Subcutaneous abdominal adipose tissue (tissue), 5 donors: ENCODE results near the gene UGT1A10.
"Not testable (repeated sequence)": the region's sequence is repeated elsewhere in the genome, so short reads cannot be mapped to it uniquely, and the experiment has no call there.

Experiments used
- H3K27ac ChIP-seq: one replicate; pipeline ENCODE4 v1.7.0; 2013; ENCODE audit warnings: low read depth, mild to moderate bottlenecking, inconsistent platforms, low read length, moderate library complexity
- H3K27me3 ChIP-seq, 5 donors: one replicate each; pipeline ENCODE4 v1.7.0; 2013; ENCODE audit warnings: low read length in 5 of 5, inconsistent platforms in 1 of 5; ENCODE audit not compliant: control insufficient read depth in 5 of 5, insufficient read depth in 4 of 5
- H3K36me3 ChIP-seq, 5 donors: one replicate each; pipeline ENCODE4 v1.7.0; 2013; ENCODE audit warnings: low read length in 5 of 5; ENCODE audit not compliant: control insufficient read depth in 5 of 5, insufficient read depth in 5 of 5
- H3K4me1 ChIP-seq, 5 donors: one replicate each; pipeline ENCODE4 v1.7.0; 2013; ENCODE audit warnings: low read length in 5 of 5, mild to moderate bottlenecking in 3 of 5, moderate library complexity in 1 of 5; ENCODE audit not compliant: control insufficient read depth in 5 of 5, insufficient read depth in 5 of 5
- H3K4me3 ChIP-seq, 5 donors: one replicate each; pipeline ENCODE4 v1.7.0; 2013; ENCODE audit warnings: low read length in 5 of 5, low read depth in 1 of 5
- H3K9ac ChIP-seq, 5 donors: one replicate each; pipeline ENCODE4 v1.7.0; 2013; ENCODE audit warnings: low read length in 5 of 5, mild to moderate bottlenecking in 4 of 5, moderate library complexity in 3 of 5
- H3K9me3 ChIP-seq, 5 donors: one replicate each; pipeline ENCODE4 v1.7.0; 2013; ENCODE audit warnings: low read length in 5 of 5; ENCODE audit not compliant: control insufficient read depth in 5 of 5
- donor health status: healthy.
- donor health status: healthy.
- donor health status: healthy.
- donor health status: healthy.
- donor health status: healthy.

The UGT1A10 gene

GRCh38 chr2:233728723-233729301 lies 92.6 kb downstream of the UGT1A10 start, which contains the start of gene UGT1A3:
Gene UGT1A3, plus strand, starts transcription at chr2:233729042. Its CDS starts 85 bp downstream, at chr2:233729127.
- H3K9me3 ChIP-seq = no peaks in the 10 kb centered on the region
- H3K36me3 ChIP-seq = no peaks in the 10 kb centered on the region
- no peak within 1 kb of the TSS for H3K27ac ChIP-seq
- no peak within 1 kb of the TSS for H3K9ac ChIP-seq
- no peaks in the 10 kb centered on the region for H3K4me1 ChIP-seq
- no peak within 1 kb of the TSS for H3K4me3 ChIP-seq
- H3K27me3 ChIP-seq = peaks cover 0 to 2% (median 0%) of the 10 kb centered on the region in 5 donors

DNA sequence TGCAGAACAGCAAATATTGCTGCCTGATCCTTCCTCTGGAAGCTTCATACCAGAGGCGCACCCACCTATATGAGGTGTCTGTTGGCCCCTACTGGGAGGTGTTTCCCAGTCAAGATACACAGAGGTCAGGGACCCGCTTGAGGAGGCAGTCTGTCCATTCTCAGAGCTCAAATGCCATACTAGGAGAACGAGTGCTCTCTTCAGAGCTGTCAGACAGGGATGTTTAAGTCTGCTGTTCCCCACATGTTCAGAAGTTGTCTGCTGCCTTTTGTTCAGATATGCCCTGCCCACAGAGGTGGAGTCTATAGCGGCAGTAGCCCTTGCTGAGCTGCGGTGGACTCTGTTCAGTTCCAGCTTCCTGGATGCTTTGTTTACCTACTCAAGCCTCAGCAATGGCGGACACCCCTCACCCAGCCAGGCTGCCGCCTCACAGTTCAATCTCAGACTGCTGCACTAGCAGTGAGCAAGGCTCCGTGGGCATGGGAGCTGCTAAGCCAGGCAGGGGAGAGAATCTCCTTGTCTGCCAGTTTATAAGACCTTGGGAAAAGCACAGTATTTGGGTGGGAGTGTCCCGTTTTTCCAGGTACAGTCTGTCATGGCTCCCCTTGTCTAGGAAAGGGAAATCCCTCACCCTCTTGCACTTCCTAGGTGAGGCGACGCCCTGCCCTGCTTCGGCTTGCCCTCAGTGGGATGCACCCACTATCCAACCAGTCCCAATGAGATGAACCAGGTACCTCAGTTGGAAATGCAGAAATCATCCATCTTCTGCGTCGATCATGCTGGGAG lies 100.8 kb downstream of the UGT1A10 start:
- not testable (repeated sequence) for H3K4me3 ChIP-seq, H3K36me3 ChIP-seq, H3K27ac ChIP-seq, H3K9ac ChIP-seq, H3K27me3 ChIP-seq, H3K9me3 ChIP-seq, H3K4me1 ChIP-seq

GRCh38 chr2:233740870-233741269 lies 104.6 kb downstream of the UGT1A10 start:
- Histone ChIP-seq H3K9me3 (peaks cover 0 to 2% (median 0%) of the 10 kb centered on the region in 5 donors), H3K4me3 (no peak overlapping the region), H3K36me3 (no peaks in the 10 kb centered on the region), H3K27me3 (peaks cover 0 to 4% (median 0%) of the 10 kb centered on the region in 5 donors), H3K27ac (no peak overlapping the region), H3K9ac (no peak overlapping the region), H3K4me1 (no peaks in the 10 kb centered on the region)

GRCh38 chr2:233743464-233744259 lies 107.4 kb downstream of the UGT1A10 start:
- Histone ChIP-seq H3K36me3 (no peaks in the 10 kb centered on the region), H3K27ac (no peak overlapping the region), H3K4me1 (no peaks in the 10 kb centered on the region), H3K9me3 (peaks cover 0 to 2% (median 0%) of the 10 kb centered on the region in 5 donors), H3K4me3 (no peak overlapping the region), H3K27me3 (peaks cover 0 to 2% (median 0%) of the 10 kb centered on the region in 5 donors), H3K9ac (no peak overlapping the region)

- Histone ChIP-seq H3K27ac (no peak overlapping the region), H3K36me3 (no peaks in the 10 kb centered on the region), H3K4me1 (no peaks in the 10 kb centered on the region), H3K9me3 (peaks cover 0 to 2% (median 0%) of the 10 kb centered on the region in 5 donors), H3K4me3 (no peak overlapping the region), H3K27me3 (peaks cover 0 to 2% (median 0%) of the 10 kb centered on the region in 5 donors), H3K9ac (no peak overlapping the region)
Observed at GRCh38 chr2:233745073-233745755, 109.0 kb downstream of the UGT1A10 start.

DNA sequence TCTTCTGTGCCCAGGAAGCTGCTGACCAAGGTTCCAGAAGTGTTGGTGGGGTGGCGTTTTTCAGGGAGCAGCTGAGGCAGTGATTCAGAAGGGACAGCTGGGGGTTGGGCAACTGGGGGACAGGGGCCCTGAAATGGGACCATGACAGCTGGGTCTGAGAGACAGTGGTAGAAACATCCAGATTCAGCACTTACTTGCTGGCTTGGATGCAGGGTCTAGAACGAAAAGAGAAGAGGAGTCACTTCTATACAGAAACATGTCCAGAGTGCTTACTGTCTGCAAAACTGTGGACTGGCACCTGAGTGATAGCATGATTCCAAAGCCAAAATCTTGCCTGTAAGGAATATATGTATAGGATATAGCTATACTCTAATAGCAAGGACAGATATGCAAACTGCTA lies 109.6 kb downstream of the UGT1A10 start:
- H3K27me3 ChIP-seq, H3K27ac ChIP-seq, H3K9me3 ChIP-seq, H3K4me1 ChIP-seq, H3K36me3 ChIP-seq, H3K9ac ChIP-seq, H3K4me3 ChIP-seq: not testable (repeated sequence)

DNA sequence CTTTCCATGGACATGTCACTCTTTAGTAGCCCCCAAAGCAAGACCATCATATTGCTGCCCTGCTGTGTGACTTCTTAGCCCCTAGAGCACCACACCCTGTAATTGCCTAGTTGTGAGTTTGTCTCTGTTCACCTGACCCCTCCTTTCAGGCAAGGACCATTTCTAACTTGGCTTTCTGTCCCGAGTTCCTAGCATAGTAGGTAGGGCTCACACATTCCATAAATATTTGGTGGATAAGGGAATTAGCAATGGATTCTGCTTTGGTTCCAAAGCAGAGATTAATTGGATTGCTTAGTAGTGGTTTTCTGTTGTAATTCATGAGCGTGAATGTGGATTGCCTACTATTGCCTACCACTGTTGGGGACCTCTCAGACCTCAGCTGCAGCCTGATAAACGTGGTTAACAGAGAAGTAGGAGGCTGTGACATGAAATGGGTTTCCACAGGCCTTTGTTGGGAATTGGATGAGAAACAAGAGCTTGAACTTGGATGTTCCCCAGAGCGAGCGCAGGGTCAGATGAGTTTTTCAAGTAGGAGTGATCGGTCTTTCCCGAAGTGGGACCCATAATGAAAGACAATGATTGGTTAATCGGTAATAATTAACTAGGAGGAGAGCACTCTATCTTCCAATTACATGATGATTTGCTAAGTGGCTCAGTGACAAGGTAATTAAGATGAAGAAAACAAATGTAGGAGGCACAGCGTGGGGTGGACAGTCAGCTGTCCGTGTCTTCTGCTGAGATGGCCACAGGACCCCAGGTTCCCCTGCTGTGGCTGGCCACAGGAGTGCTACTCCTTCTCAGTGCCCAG lies 110.4 kb downstream of the UGT1A10 start:
- no peak overlapping the region for H3K9ac ChIP-seq
- no peak overlapping the region for H3K4me3 ChIP-seq
- H3K27me3 ChIP-seq = no peaks in the 10 kb centered on the region
- H3K27ac ChIP-seq = no peak overlapping the region
- peaks cover 0 to 7% (median 2%) of the 10 kb centered on the region in 5 donors for H3K9me3 ChIP-seq
- H3K36me3 ChIP-seq = no peaks in the 10 kb centered on the region
- H3K4me1 ChIP-seq = no peaks in the 10 kb centered on the region

DNA sequence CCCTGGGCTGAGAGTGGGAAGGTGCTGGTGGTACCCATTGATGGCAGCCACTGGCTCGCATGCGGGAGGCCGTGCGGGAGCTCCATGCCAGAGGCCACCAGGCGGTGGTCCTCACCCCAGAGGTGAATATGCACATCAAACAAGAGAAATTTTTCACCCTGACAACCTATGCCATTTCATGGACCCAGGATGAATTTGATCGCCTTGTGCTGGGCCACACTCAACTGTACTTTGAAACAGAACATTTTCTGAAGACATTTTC lies 111.0 kb downstream of the UGT1A10 start:
- H3K4me1 ChIP-seq = no peaks in the 10 kb centered on the region
- H3K9ac ChIP-seq = no peak overlapping the region
- peaks cover 0 to 7% (median 2%) of the 10 kb centered on the region in 5 donors for H3K9me3 ChIP-seq
- no peak overlapping the region for H3K27ac ChIP-seq
- no peaks in the 10 kb centered on the region for H3K36me3 ChIP-seq
- H3K27me3 ChIP-seq = no peaks in the 10 kb centered on the region
- H3K4me3 ChIP-seq = no peak overlapping the region

GRCh38 chr2:233750689-233751088 lies 114.4 kb downstream of the UGT1A10 start:
- not testable (repeated sequence) for H3K9me3 ChIP-seq, H3K9ac ChIP-seq, H3K27ac ChIP-seq, H3K4me1 ChIP-seq, H3K4me3 ChIP-seq, H3K36me3 ChIP-seq, H3K27me3 ChIP-seq
